GM18858 (cell line): Measurements from ENCODE around the gene DAP.
"Not testable (repeated sequence)": the region's sequence is repeated elsewhere in the genome, so short reads cannot be mapped to it uniquely, and the experiment has no call there.

Experiments used
- ATAC-seq: cut with Tn5 transposase; IDR thresholded peaks from one replicate; pipeline ENCODE4 v1.9.1; 2021; ENCODE audit not compliant: unreplicated experiment

Gene DAP

DNA sequence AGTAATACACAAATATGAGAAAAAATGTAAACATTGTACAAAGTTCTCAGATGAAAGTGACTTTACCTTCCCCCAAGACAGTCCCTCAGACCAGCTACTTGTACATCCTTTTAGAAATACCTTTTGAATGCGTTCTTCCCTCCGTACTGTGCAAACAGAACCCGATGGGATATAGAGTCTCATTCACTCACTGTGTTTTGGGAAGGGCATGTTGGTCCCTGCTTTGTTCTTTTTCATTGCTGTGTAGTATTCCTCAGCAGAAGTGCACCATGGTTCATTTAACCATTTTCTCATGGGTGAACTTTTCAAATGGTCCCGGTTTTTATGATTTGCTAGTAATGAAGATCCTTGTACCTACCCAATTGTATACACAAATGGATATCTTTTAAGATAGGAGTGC, 102.8 kb downstream of the DAP start:
- no peak for ATAC-seq

DNA sequence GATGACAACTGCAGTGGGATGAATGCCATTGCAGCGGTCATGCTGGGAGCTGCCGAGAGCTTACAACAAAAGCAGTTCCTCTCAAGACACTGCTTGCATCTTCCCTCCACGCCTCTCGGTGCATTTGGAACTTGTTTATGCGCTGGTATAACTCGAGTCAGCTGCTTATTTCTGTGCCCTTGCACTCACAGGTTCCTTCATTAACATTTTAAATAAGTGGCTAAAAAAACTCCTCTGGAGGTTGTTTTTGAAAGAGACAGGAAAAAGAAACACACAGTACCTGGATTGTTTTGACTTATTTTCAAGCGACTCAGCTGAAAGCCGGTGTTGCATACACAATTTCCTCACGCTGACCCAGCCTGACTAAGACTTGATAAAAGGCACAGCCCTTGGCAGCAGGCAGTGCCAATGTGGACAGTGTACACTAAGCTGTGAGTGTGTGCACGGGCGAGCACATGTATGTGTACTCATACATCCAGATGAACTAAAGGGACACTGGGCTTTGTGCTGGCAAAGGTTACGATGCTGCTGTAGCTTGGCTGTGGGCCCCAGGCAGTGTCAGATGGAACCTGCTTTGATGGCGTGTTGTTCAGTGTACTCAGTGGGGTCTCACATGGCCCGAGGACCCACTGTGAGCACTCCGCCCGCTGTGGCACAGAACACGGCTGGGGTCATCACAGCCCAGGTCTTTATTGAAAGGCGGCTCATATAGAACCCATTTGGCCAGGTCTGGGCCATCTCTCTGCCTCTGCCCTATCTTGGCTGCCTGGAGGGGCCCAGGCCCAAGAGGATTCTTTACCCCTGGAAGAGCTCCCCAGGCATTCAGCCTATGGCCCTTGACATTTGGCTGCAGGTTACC, 104.8 kb downstream of the DAP start:
- no peak for ATAC-seq

DNA sequence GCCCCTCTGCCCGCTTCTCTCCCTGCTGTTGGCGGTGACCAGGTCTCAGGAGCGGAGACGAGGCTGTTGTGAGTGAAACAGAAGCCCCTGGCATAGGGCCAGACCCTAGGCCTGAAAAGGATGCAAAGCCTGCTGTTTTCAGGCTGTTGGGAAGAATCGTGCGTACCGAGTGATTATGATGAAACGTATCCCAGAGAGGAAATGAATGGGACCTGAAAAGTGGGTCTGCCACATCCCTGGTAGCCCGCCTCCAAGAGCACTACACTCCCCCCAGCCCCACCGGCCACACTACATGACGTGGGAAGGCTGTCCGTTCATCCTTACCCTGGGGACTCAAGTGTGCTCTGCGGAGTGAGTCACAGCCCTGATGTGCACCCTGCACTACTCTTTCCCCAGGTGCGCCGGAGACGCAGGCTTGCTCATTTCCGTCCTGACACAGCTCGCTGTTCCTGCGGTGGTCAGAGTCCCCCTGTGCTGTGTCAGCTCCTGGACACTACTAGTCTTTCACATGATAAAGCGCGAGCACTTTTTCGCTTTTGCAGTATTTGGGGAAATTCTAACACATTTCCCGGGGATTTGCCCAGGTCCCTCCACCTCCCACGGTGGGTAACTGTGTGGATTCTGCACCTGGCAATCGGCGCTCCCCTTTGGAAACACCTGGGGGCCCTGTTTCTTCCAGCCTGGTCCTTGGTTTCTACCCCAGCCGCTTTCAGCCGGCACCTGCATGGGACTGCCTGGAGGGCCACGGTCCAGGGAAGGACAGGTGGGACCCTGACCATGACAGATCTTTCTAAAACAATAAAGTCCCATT, 105.7 kb downstream of the DAP start:
- no peak for ATAC-seq

DNA sequence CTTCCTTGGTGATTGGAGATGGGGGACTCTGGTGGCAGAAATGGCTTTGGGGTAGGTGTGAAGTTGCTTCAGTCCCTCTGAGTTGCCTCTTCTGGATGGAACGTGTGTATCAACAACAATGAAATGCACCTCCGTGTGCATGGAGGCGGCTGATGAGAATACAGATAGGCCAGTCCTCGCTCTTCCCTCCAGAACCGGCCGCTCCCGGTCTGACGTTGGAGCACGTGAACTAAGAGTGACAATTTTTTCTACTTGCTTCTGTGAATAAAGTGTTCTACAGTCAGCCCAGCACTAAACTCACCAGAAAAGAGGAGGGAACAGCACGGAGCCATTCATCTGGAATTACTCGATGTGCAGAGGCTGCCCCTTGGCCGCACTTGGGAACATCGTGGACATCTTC, 106.5 kb downstream of the DAP start:
- ATAC-seq = no peak

DNA sequence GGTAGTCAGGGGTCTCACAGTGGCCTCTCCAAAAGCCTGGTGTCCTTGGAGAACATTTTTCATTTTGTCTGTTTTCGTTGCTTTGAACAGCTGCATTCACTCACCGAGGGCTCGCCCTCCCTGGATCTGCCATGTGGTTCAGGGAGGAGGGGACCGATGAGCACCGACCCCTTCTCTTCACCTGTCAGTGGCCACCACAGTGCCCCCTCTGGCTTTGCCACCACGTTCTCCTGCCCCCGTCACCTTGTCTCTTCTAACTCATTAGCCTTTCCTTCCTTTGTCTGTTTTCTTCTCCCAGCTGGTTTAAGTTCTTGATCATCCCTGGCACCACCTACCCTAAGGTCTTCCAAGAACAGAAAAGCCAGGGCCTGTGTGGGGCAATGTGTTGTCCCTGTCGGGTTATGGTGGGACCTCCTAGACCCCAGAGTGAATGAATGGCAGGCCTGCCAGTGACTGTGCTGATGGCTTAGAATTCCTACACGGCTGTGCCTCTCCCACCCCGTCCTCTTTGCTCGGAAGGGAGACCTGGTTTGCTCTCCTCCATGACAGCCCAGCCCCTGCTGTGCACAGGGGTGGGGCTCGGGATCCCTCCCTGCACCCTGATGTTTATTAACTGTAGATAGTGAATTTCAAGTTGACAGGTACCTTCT, 107.2 kb downstream of the DAP start:
- no peak for ATAC-seq

DNA sequence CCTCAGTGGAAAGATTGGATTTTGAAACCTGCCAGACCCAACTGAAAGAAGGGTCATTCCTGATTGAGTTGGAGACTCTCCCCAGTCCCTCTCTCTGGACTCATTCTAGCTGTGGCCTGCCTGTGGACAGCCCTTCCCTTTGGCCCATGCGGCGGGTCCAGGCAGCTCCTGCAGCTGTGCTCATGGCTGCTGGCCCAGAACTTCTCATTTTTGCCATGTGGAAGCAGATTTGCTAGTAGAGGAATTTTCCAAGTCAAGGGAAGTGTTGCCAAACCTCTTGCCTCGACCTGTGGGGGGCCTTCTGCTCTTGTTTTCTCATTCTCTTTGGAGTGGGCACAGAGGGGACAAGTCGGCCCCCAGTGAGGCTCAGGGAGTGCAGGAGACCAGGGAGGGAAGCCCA, 108.0 kb downstream of the DAP start:
- ATAC-seq = no peak

DNA sequence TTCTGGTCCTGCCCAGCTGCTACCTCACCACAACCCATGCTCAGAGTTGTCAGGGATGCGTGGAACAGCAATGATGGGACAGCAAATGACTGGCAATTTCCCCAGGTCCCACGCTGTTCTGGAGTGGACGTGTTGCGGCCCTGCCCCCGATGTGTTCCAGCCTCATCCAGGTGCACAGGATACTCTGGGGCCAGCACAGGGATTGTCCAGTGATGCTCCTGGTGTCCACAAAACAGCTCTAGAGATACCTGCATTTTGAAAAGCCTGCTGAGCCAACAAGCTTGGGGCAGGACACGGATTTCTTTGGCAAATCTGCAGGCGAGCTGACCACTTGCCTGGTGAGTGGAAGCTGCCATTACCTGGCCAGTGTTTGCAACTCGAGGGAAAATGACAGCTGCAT, 108.4 kb downstream of the DAP start:
- no peak for ATAC-seq

DNA sequence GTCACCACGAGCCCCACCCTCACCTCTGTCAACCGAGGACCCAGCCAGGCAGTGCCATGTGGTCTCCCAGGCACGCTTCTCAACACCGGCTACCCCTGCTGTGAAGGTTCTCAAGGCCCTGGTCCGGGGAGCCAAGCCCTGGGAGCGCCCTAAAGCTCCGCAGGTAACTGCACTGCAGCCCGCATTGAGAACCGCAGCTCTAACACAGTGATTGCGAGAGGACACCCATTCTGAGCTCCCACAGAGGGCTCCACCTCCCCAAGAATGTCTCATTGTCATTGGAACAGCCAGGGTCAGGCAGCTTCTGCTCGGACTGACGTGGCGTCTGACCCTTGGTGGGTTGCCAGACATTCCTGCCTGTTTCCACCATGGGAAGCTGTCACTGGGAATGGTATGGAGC, 108.9 kb downstream of the DAP start:
- no peak for ATAC-seq

DNA sequence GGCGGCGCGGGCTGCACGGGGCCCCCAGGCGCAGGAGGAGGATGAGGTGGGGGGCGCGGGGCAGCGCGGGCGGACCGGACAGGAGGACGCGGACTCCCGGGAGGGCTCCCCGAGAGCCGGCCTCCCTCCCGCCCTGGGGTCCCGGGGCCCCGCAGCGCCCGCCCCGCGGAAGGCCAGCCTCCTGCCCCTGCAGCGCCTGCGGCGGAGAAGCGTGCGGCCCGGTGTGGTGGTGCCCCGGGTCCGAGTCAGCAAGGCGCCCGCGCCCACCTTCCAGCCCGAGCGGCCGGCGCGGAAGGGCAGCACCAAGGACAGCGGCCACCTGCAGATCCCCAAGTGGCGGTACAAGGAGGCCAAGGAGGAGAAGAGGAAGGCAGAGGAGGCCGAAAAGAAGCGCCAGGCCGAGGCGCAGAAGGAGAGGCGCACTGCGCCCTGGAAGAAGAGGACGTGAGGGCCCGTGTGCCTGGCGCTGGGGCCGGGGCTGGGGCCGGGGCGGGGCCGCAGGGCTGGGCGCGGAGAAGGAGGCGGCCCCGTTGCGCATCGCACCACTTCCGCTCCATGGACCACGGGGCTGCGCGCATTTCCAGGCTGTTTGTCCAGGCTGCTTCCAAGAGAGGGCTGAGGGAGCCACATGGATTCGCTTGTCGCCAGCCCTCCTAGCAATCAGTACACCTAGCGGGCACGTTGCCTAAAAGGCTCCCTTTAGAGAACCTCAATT, 111.2 kb downstream of the DAP start:
- ATAC-seq = no peak

DNA sequence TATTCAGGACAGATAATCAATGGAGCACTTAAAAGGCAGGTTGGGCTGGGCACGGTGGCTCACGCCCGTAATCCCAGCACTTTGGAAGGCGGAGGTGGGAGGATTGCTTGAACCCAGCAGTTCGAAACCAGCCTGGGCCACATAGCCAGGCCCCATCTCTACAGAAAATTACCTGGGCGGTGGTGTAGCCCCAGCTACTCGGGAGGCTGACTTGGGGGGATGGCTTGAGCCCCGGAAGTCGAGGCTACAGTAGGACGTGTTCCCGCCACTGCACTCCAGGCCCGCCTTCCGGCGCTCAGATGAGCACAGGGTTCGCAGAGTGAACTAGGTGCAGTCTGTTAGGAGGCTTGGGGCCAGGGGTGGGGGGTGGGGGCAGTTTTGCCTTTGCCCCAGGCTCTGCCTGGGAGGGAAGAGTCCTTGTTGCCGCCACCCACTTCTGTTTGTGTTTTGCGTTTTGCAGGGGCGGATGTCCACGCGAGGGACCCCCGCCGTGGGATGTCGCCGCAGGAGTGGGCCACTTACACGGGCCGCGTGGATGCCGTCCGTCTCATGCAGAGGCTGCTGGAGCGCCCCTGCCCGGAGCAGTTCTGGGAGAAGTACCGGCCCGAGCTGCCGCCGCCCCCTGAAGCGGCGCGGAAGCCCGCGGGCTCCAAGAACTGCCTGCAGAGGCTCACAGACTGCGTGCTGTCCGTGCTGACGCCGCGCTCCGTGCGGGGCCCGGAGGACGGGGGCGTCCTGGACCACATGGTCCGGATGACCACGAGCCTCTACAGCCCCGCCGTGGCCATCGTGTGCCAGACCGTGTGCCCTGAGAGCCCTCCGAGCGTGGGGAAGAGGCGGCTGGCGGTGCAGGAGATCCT, 112.0 kb downstream of the DAP start:
- ATAC-seq = no peak

DNA sequence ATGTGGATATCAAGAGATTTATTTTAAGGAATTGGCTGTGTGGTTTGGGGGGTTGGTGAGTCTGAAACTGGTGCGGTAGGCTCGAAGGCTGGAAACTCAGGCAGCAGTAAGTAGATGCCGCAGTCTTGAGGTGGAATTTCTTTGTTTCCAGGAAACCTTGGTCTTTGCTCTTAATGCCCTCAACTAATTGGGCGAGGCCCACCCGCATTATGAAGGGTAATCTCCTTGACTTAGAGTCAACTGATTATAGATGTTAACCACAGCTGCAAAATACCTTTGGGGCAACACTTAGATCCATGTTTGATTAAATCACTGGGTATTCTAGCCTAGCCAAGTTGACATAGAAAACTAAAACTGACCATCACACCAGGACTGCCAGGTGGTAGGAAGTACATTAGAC, 113.4 kb downstream of the DAP start:
- no peak for ATAC-seq

DNA sequence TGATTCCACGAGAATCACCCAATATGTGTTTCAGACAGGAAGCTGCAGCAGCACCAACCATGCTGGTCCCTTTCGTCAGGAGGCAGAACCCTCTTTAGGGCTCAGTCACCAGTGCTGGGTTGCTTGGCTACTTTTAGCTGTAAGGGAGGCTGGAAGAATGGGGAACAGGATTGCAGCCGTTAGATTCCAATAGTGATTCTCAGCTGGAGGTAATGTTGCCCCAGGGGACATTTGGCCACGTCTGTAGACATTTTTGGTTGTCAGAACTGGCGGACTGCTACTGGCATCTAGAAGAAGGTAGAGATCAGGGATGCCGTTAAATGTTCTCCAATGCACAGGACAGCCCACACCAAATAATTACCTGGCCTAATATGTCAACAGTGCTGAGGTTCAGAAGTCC, 115.4 kb downstream of the DAP start:
- ATAC-seq = no peak

DNA sequence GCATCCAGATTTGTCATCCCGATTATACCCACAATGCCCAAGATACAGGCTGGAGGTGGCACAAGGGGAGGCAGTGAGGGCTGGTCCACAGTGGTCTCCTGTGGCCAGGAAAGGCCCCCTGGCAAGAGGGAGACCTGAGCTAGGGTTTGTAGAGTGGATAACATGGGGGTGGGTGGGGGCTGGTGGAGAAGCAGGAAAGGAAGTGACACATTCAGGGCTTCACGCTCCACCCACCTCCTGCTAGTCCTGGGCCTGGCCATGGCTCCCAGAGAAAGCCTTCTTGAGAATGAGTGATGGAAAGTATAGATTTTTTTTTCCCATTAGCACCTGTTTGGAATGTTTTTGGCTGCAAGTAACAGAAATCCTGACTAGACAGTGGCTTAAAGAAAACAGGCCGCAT, 115.9 kb downstream of the DAP start:
- no peak for ATAC-seq

DNA sequence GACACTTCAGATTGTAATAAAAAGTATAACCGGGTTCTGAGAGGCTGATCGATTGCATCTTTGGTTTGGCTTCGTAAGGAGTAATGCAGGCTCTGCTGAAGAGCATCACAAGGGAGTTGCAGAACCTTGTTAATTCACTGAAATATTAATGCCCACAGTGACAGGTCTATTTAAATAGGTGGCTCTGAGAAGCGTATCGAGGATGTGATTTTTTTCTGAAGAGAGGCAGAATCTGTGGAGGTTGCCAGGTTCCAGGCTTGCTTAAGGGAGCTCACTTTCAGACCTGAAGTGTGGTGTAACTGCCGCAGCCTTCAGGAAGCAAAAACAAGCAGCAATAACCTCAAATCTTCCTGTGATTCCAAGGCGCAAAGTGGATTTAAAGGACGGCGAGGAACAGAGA, 116.8 kb downstream of the DAP start:
- no peak for ATAC-seq

DNA sequence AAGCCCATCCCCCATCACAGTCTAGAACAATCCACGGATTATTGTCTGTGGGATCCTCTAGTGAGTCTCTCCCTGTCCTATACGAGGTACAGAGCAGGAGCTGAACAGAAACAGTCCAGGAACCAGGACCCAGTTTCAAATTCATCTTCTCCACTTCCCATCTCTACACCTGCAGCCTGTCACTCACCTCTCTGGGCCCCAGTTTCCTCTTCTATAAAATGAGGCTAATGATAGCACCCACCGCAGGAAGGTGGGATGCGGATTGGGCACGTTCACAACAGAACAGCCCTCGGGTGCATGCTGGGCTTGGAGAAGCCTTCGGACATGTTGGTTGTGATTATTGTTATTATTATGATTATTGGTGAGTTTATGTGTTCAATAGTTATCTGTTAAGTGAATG, 118.7 kb downstream of the DAP start:
- no peak for ATAC-seq

DNA sequence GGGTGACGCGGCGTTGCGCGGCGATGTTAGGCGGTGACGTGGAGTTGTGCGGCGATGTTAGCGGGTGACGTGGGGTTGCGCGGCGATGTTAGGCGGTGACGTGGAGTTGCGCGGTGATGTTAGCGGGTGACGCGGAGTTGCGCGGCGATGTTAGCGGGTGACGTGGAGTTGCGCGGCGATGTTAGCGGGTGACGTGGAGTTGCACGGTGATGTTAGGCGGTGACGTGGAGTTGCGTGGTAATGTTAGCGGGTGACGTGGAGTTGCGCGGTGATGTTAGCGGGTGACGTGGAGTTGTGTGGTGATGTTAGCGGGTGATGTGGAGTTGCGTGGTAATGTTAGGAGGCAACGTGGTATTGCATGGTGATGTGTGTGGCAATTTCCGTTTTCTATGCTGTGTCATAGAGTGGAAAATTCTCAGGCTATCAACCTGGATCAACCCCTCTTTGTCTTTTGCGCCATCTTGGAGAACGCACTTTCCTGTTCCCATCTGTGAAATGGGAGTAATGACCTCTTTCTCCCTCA, 121.1 kb downstream of the DAP start:
- ATAC-seq = no peak

DNA sequence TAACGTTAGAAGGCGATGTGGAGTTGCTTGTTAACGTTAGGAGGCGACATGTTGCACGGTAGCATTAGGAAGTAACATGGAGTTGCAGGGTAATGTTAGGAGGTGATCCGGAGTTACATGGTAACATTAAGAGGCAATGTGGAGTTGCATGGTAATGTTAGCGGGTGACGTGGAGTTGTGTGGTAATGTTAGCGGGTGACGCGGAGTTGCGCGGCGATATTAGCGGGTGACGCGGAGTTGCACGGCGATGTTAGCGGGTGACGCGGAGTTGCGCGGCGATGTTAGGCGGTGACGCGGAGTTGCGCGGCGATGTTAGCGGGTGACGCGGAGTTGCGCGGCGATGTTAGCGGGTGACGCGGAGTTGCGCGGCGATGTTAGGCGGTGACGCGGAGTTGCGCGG, 122.3 kb downstream of the DAP start:
- ATAC-seq = not testable (repeated sequence)

DNA sequence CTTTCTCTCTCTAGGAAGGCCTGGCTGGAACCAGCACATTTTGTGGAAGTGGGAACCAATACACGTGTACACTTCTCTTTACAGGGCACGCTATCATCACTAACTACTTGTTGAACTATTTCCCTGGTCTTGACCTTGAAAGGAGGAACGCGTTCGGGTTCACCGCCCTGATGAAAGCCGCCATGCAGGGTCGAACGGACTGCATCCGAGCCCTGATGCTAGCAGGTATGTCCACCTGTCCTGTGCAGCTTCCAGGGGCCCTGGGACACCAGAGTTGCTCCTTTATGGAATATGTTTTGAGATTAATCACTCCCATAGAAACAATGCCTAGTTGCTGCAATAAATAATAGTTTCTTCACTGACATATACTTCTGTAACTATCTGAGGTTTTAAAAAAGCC, 123.1 kb downstream of the DAP start:
- ATAC-seq = no peak

DNA sequence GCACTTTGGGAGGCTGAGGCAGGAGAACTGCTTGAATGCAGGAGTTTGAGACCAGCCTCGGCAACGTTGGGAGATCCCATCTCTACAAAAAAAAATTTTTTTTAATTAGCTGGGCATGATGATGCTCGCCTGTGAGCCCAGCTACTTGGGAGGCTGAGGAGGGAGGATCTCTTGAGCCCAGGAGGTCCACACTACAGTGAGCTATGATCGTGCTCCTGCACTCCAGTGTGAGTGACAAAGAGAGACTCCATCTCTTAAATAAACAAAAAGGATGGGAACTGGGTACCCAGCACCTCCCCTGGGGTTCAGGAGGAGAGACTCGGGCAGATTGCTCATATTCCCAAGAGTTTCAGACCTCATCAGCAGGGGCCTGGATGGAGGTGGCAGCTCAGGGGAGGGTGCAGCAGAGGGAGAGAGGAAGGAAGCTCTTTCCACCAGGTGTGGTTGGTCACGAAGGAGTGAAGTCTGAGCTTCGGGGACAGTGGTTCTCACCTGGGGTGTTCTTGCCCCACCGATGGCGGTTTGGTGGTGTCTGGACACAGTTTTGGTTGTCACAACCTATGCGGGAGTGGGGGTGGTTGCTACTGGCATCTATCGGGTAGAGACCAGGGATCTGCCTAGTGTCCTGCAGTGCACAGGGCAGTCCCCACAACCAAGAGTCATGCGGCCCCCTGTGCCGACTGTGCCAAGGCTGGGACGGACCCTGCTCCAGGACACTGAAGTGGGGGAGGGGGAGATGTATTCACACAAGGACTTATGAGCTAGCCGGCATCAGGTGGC, 124.5 kb downstream of the DAP start:
- ATAC-seq = no peak
